ENCODE results near the gene LRRK2. TPM values are rescaled to one million over a fixed set of nuclear protein-coding genes. Genes with fewer than 3 reads are reported as not detected.

The LRRK2 gene
- 21.3 TPM for total RNA-seq

GRCh38 chr12:40224439-40225291 lies at the start of gene LRRK2:
LRRK2 (plus strand) TSS chr12:40224997; CDS start chr12:40225132, 135 bp downstream.
- Histone ChIP-seq H3K27me3 (ENCODE audit: insufficient read depth, low read length) (peaks cover 2% of the 10 kb centered on the region), H3K4me1 (ENCODE audit: insufficient read depth, low read length) (peaks cover 48% of the 10 kb centered on the region), H3K9me3 (ENCODE audit: low read depth, low read length) (no peaks in the 10 kb centered on the region), H3K4me3 (ENCODE audit: low read length) (peak within 1 kb of the TSS; percentile 94)

GRCh38 chr12:40175045-40175444 lies 49.8 kb upstream of the LRRK2 start:
- Histone ChIP-seq H3K4me1 (ENCODE audit: insufficient read depth, low read length) (peaks cover 20% of the 10 kb centered on the region), H3K27me3 (ENCODE audit: insufficient read depth, low read length) (no peaks in the 10 kb centered on the region), H3K9me3 (ENCODE audit: low read depth, low read length) (no peaks in the 10 kb centered on the region), H3K4me3 (ENCODE audit: low read length) (no peak overlapping the region)

GRCh38 chr12:40175489-40175888 lies 49.3 kb upstream of the LRRK2 start:
- Histone ChIP-seq H3K27me3 (ENCODE audit: insufficient read depth, low read length) (no peaks in the 10 kb centered on the region), H3K4me1 (ENCODE audit: insufficient read depth, low read length) (peaks cover 19% of the 10 kb centered on the region)

GRCh38 chr12:40178701-40179100 lies 46.1 kb upstream of the LRRK2 start:
- no peaks in the 10 kb centered on the region for H3K9me3 ChIP-seq (ENCODE audit: low read depth, low read length)
- H3K4me1 ChIP-seq (ENCODE audit: insufficient read depth, low read length) = peaks cover 14% of the 10 kb centered on the region
- no peak overlapping the region for H3K4me3 ChIP-seq (ENCODE audit: low read length)
- H3K27me3 ChIP-seq (ENCODE audit: insufficient read depth, low read length) = no peaks in the 10 kb centered on the region

More at GRCh38 chr12:40175489-40175888, 49.3 kb upstream of the LRRK2 start:
- H3K9me3 ChIP-seq (ENCODE audit: low read depth, low read length) = no peaks in the 10 kb centered on the region
- no peak overlapping the region for H3K4me3 ChIP-seq (ENCODE audit: low read length)

GRCh38 chr12:40181490-40181889 lies 43.3 kb upstream of the LRRK2 start:
- no peaks in the 10 kb centered on the region for H3K9me3 ChIP-seq (ENCODE audit: low read depth, low read length)
- no peak overlapping the region for H3K4me3 ChIP-seq (ENCODE audit: low read length)
- peaks cover 6% of the 10 kb centered on the region for H3K4me1 ChIP-seq (ENCODE audit: insufficient read depth, low read length)
- H3K27me3 ChIP-seq (ENCODE audit: insufficient read depth, low read length) = no peaks in the 10 kb centered on the region

- peaks cover 6% of the 10 kb centered on the region for H3K4me1 ChIP-seq (ENCODE audit: insufficient read depth, low read length)
- H3K4me3 ChIP-seq (ENCODE audit: low read length) = no peak overlapping the region
- peaks cover under 1% of the 10 kb centered on the region for H3K9me3 ChIP-seq (ENCODE audit: low read depth, low read length)
- H3K27me3 ChIP-seq (ENCODE audit: insufficient read depth, low read length) = no peaks in the 10 kb centered on the region
Observed at GRCh38 chr12:40183715-40184114, 41.1 kb upstream of the LRRK2 start.

- Histone ChIP-seq H3K9me3 (ENCODE audit: low read depth, low read length) (peaks cover 10% of the 10 kb centered on the region), H3K4me1 (ENCODE audit: insufficient read depth, low read length) (peaks cover 6% of the 10 kb centered on the region), H3K4me3 (ENCODE audit: low read length) (no peak overlapping the region)
Observed at GRCh38 chr12:40184493-40185302, 40.1 kb upstream of the LRRK2 start.

GRCh38 chr12:40185303-40185693 lies 39.5 kb upstream of the LRRK2 start:
- no peaks in the 10 kb centered on the region for H3K27me3 ChIP-seq (ENCODE audit: insufficient read depth, low read length)
- H3K4me3 ChIP-seq (ENCODE audit: low read length) = no peak overlapping the region
- peaks cover 12% of the 10 kb centered on the region for H3K9me3 ChIP-seq (ENCODE audit: low read depth, low read length)
- H3K4me1 ChIP-seq (ENCODE audit: insufficient read depth, low read length) = peaks cover 6% of the 10 kb centered on the region

More at GRCh38 chr12:40184493-40185302, 40.1 kb upstream of the LRRK2 start:
- H3K27me3 ChIP-seq (ENCODE audit: insufficient read depth, low read length) = no peaks in the 10 kb centered on the region

GRCh38 chr12:40188558-40189320 lies 36.1 kb upstream of the LRRK2 start:
- Histone ChIP-seq H3K4me1 (ENCODE audit: insufficient read depth, low read length) (peaks cover 15% of the 10 kb centered on the region), H3K27me3 (ENCODE audit: insufficient read depth, low read length) (no peaks in the 10 kb centered on the region), H3K4me3 (ENCODE audit: low read length) (no peak overlapping the region), H3K9me3 (ENCODE audit: low read depth, low read length) (peaks cover 12% of the 10 kb centered on the region)

- peaks cover 42% of the 10 kb centered on the region for H3K4me1 ChIP-seq (ENCODE audit: insufficient read depth, low read length)
- H3K4me3 ChIP-seq (ENCODE audit: low read length) = no peak overlapping the region
- H3K9me3 ChIP-seq (ENCODE audit: low read depth, low read length) = peaks cover 12% of the 10 kb centered on the region
- no peaks in the 10 kb centered on the region for H3K27me3 ChIP-seq (ENCODE audit: insufficient read depth, low read length)
Observed at GRCh38 chr12:40192704-40193255, 32.0 kb upstream of the LRRK2 start.

- no peaks in the 10 kb centered on the region for H3K27me3 ChIP-seq (ENCODE audit: insufficient read depth, low read length)
- H3K4me3 ChIP-seq (ENCODE audit: low read length) = no peak overlapping the region
- H3K9me3 ChIP-seq (ENCODE audit: low read depth, low read length) = peaks cover under 1% of the 10 kb centered on the region
- H3K4me1 ChIP-seq (ENCODE audit: insufficient read depth, low read length) = peaks cover 42% of the 10 kb centered on the region
Observed at GRCh38 chr12:40194846-40195245, 30.0 kb upstream of the LRRK2 start.

- Histone ChIP-seq H3K27me3 (ENCODE audit: insufficient read depth, low read length) (no peaks in the 10 kb centered on the region), H3K4me1 (ENCODE audit: insufficient read depth, low read length) (peaks cover 38% of the 10 kb centered on the region), H3K4me3 (ENCODE audit: low read length) (no peak overlapping the region), H3K9me3 (ENCODE audit: low read depth, low read length) (no peaks in the 10 kb centered on the region)
Observed at GRCh38 chr12:40197590-40197989, 27.2 kb upstream of the LRRK2 start.

- H3K4me3 ChIP-seq (ENCODE audit: low read length) = no peak overlapping the region
- peaks cover 35% of the 10 kb centered on the region for H3K4me1 ChIP-seq (ENCODE audit: insufficient read depth, low read length)
- no peaks in the 10 kb centered on the region for H3K27me3 ChIP-seq (ENCODE audit: insufficient read depth, low read length)
- no peaks in the 10 kb centered on the region for H3K9me3 ChIP-seq (ENCODE audit: low read depth, low read length)
Observed at GRCh38 chr12:40198601-40199000, 26.2 kb upstream of the LRRK2 start.

All from mononuclear cell (primary cell).